ENCODE measurements around the gene CCDC9.
"Not testable (repeated sequence)": the region's sequence is repeated elsewhere in the genome, so short reads cannot be mapped to it uniquely, and the experiment has no call there.

The CCDC9 gene

DNA sequence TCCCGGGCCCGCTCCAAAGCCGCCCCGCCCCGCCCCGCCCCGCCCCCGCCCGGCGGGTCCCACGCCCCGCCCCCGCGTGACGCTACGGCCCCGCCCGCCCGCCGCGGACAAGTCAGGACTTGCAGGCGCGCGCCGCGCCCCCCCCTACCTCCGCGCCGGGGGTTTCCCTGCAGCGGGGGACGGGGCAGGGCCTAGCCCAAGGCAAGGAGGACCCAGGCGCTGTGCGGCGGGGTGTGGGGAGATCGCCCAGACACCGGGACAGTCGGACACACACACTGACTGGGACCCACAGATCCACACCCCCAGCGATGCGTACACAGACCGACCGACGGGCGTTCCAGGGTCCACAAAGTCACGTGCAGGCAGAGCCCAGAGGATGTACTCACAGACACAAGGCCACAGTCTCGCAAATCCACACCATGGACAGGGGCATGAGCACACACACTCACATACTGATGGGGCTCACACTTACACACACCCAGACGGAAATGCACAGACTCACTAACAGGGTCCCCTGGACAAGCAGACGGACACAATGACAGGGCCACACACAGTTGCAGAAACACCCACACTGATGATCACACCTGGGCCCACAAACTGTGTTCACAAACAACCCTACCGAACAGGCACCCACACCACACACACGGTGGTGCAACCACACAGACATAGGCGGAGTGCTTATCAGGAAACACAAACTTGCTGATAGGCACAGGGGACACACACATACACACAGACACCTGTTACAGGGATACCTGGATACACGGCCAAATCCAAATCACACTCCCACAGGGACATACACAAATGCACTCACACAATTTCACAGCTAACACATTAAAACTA is 24.9 kb upstream of the CCDC9 start:
- FAIRE-seq, result peak; percentile 52
- DNase-seq (ENCODE audit: extremely low spot score, insufficient read length, low read depth), result no peak

DNA sequence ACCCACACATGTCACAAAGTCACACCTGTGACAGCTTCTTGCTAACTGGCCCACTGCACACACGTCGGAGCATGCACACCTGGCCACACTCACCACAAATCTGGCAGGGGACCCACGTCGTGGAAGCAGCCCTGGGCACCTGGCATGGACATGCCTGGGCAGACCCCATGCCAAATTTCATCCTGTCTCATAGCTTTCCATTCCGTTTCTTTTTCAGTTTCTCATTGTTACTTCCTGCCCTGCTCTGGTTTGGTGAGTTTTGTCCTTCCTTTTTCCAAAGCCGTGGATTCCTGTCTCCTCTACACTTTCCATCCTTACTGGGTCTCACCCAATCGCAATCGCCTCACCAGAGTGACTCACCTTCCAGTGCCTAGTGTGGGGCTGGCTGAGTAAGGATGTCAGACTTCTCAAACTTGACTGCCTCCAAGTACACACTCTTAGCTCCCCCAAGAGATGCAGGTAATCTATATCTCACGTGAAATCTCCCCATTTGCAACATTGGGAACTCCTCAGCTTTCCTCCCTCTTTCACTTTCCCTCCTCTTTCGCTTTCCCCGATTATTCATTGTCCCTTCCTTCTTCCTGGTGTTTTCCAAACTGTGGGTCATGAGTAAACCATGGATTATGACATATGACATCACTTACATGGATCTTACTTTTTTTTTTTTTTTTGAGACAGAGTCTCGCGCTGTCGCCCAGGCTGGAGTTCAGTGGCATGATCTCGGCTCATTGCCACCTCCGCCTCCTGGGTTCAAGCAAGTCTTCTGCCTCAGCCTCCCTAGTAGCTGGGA is 23.7 kb upstream of the CCDC9 start:
- DNase-seq (ENCODE audit: extremely low spot score, insufficient read length, low read depth) (no peak), FAIRE-seq (peak; percentile 35)

DNA sequence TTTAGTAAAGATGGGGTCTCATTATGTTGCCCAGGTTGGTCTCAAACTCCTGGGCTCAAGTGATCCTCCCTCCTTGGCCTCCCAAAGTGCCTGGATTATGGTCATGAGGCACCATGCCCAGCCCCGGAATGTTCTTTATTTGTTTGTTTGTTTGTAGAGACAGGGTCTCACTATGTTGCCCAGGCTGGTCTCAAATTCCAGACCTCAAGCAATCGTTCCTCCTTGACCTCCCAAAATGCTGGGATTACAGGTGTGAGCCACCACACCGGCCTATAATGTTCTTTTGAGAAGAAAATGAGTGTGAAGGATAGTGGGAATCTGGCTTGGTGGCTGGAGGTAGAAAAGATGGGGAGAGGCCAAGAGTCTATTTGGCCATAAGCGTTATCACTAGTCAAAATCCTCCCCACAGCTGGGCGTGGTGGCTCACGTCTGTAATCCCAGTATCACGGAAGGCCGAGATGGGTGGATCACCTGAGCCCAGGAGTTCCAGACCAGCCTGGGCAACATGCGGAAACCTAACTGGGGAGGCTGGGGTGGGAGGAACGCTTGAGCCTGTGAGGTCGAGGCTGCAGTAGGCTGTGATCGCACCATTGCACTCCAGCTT is 20.2 kb upstream of the CCDC9 start:
- no peak for FAIRE-seq

DNA sequence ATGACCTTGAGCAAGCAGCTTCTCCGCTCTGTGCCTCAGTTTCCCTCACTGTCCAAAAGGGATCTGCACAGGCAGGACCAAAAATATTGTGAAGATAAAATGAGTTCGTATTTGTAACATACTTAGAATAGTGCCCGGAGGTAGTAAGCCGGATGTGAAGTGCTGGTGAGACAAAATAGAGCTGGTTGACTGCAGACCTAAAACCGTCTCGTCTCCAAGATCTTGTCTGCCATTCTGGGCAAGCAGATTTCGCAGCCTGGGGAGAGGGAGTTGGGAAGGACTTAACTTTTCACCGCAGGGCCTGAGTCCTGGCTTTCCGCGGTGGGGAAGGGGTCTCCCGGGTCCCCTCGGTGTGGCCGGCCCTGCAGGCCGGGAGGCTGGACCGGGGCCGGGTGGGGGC is 17.2 kb upstream of the CCDC9 start:
- no peak for DNase-seq (ENCODE audit: extremely low spot score, insufficient read length, low read depth)
- FAIRE-seq, result no peak

More for the DNA sequence above, 20.2 kb upstream of the CCDC9 start:
- no peak for DNase-seq (ENCODE audit: extremely low spot score, insufficient read length, low read depth)

DNA sequence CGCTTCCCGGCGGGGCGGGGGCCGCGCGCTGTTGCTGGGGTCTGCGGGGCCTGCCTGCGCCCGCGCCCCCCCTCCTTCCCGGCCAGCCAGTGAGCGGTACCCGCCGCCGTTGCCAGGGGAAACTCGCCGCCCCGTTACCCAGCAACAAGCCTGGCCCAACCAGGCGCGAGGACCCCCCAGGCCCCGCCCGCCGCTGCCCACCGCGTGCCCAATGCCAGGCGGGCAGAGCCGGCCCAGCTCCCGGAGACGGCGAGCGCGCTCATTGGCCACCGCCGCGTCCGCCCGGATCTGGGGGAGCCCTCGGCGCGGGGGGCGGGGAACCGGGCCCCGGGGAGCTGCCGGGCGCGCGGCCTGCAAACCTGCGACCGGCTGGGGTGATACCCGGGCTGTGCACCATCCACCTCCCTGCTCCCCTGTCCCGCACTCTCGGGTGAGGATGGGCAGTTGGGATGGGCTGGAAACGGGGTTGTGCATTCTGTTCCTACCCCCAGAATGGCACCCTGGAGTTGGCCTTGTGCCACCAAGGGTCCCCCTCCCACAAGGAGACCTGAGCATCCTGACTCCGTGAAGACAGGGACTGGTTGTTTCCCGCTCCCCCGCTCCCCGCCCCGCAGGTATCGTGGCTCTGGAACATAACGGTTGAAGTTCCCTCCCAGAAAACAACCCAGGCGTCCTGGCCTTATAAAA is 16.6 kb upstream of the CCDC9 start:
- FAIRE-seq, result no peak
- no peak for DNase-seq (ENCODE audit: extremely low spot score, insufficient read length, low read depth)

DNA sequence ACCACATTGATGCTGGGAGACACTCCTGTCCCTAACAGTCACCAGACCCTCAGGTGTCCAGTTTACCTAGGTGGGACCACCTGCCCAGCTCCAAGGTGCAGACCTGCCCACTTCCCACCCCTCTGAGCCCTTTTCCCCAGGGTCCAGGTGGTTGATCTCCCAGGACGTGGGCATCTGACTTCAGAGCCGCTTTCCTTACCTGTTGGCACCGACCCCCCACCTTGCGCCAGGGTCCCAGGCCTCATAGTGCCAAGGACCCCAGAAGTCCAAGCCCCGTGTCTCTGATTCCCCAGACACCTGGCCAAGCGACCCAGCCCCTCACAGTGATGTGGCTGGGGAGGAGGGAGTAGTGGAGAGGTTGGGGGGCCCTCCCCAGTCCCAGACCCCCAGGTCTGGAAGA is 15.8 kb upstream of the CCDC9 start:
- FAIRE-seq, result no peak
- DNase-seq (ENCODE audit: extremely low spot score, insufficient read length, low read depth), result no peak

DNA sequence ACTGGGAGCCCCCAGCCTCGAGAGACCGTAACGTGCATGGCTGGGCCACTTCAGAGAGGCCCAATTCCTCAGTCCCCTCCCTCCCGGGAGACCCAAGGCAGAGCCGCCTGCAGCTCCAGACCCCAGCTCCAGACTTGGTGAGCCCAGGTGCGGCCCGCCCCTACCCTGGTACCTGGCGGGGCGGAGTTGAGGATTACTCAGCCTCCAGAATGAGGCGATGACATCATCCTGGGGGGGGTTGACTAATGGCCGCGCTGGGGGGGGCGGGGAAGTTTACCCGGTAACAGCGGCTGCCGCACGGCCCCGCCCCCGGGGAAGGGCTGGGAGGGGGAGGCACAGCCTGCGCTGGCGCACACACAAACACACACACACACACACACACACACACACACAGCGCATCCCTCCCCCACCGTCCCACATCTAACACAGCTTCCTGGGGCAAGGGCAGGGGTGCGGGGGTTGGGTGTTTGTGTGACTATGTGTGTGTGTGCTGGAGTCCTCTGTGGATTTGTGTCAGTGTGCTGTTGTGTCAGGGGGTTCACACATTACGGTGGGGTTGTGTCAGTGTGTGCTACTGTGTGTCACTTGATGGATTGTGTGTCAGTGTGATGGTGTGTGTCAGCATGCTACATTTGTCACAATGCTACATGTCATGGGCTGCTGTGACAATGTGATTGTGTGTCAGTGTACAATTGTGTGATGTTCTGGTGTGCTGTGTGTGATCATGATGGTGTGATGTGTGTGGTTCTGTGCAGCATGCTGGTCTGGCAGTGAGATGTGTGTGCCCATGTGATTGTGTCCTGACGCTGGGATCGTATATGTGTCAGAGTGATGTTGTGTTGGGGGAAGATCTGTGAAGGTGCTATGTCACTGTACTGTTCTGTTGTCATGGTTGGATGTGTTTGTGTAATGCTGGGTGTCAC is 15.1 kb upstream of the CCDC9 start:
- FAIRE-seq, result no peak
- DNase-seq (ENCODE audit: extremely low spot score, insufficient read length, low read depth), result no peak

DNA sequence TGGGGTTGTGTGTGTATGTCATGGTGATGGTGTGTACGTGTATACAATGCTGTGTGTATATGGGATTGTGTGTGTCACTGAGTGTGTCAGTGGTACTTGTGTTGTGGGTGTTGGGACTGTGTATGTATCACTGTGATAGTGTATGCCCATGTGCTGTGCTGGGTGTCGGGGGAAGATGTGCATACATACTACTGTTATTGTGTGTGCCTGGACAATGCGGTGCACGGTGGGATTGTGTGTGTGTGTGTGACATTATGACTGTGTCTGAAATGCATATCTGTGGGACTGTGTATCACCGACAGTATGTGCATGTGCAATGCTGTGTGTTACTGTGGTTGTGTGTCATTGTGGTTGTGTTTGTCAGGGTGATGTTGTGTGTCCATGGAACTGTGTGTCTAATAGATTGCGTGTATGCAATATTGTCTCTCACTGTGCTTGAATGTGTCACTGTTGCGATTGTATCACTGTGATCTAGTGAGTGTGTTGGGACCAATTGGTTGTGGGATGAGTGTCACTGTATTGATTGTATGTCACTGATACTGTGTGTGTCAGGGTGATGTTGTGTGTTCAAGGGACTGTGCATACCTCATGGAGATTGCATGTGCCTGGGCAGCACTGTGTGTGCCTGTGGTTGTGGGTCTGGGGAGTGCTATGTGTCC is 14.3 kb upstream of the CCDC9 start:
- DNase-seq (ENCODE audit: extremely low spot score, insufficient read length, low read depth), result no peak
- no peak for FAIRE-seq

DNA sequence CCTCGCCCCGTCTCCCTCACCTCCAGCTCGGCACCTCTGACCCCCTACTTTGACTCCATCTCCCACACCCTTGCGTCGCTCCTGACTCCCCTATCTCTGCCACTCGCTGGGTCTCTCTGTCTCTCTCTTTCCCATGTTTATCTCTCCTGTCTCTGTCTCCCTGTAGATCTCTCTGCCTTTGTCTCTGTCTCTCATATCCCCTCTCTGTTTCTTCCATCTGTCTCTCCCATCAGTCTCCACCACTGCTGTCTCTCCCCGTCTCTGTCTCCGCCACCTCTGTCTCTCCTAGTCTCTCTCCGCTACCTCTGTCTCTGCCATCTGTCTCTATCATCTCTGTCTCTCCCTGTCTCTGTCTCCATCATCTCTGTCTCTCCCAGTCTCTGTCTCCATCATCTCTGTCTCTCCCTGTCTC is 13.0 kb upstream of the CCDC9 start:
- DNase-seq (ENCODE audit: extremely low spot score, insufficient read length, low read depth) (no peak), FAIRE-seq (no peak)

DNA sequence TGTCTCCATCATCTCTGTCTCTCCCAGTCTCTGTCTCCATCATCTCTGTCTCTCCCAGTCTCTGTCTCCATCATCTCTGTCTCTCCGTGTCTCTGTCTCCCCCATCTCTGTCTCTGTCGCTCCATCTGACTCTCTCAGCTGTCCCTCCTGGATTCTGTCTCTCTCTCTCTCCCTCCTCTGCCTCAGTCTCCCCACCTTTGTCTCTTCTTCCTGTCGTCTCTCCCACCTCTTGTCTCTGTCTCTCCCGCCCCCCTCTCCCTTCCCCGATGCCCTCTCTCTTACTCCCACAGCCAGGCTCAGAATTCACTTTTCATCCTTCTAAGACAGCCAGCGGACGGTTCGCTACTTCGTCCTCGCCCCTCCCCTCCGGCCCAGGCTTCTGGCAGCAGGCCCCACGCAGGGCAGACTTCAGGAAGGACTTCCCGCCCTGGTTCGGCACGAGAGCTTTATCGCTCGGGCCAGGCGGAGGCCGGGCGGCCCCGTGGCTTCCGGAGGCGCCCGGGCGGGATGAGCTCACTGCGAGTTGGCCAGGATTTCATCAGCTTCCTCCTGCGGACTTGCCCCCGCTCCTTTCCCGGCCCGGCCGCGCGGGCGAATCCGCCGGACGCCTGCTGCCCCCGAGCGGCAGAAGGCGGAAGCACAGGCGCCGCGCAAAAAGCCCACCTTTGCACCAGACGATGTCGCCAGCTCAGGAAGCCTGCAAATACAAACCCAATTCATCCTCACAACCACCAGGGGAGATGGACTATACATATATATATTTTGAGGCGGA is 12.4 kb upstream of the CCDC9 start:
- DNase-seq (ENCODE audit: extremely low spot score, insufficient read length, low read depth), result no peak
- FAIRE-seq, result peak; percentile 70

DNA sequence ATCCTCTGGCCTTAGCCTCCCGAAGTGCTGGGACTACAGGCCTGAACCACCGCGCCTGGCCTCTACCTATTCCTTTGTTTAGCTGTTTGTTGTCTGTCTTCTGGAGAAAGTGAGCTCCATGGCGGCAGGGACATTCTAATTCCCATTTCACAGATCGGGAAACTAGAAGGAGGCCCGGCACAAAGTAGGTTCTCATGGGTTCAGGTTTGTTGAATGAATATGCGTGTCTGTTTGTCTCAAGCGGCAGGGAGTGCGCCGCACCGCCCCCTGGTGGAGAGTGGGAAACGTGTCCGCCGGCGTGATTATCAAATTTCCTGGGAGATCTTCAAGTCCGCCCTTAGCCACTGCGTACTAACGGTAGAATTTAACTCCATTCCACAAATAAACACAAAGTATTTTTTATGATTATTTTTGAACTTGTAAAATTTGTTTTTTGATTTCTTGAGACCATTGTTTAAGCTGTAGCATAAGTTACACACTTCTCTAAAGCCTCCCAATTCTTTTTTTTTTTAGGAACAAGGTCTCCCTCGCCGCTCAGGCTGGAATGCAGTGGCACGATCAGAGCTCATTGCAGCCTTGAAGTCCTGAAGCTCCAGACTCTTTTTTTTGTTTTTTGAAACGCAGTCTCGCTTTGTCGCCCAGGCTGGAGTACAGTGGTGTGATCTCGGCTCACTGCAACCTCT is 8.9 kb upstream of the CCDC9 start:
- DNase-seq (ENCODE audit: extremely low spot score, insufficient read length, low read depth), result no peak
- no peak for FAIRE-seq

DNA sequence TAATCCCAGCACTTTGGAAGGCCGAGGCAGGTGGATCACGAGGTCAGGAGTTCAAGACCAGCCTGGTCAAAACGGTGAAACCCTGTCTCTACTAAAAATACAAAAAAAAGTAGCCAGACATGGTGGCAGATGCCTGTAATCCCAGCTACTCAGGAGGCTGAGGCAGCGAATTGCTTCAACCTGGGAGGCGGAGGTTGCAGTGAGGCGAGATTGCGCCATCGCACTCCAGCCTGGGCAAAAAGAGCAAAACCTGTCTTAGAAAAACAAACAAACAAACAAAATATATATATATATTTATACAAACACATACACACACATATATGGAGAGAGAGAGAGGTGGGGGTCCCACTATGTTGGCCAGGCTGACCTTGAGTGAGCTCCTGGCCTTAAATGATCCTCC is 3.3 kb upstream of the CCDC9 start:
- DNase-seq (ENCODE audit: extremely low spot score, insufficient read length, low read depth); FAIRE-seq: not testable (repeated sequence)

DNA sequence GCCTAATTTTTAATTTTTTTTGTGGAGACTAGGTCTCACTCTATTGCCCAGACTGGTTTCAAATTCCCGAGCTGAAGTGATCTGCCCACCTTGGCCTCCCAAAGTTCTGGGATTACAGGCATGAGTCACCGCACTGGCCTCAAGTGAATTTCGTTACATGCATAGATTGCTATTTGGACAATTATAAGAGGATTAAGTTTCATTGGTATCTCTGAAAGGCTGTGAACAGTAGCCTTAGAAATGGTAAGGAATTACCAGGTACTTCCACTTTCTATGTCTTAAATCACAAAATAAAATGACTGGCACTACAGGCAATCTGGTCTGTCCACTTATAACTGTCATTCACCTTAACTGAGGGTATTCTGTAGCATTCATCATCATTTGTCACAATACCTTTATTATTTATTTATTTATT is 2.9 kb upstream of the CCDC9 start:
- DNase-seq (ENCODE audit: extremely low spot score, insufficient read length, low read depth) (no peak), FAIRE-seq (no peak)

DNA sequence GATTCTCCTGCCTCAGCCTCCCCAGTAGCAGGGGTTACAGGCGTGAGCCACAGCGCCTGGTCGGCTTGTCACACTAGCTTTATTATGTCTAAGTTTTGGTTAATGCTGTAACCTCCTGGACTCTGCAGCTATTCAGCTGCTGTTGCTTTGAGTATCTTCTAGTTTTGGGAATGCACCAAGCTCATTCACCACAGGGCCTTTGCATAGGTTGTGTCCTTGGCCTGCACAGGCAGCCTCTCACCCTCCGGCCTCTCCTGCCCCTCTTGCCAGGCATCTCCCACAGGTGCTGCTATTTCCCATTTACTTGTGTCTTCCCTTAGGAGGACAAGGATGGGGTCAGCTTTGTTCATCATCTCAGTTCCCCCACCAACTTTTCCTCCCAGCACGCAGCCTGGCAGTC is 2.4 kb upstream of the CCDC9 start:
- FAIRE-seq, result no peak
- no peak for DNase-seq (ENCODE audit: extremely low spot score, insufficient read length, low read depth)

DNA sequence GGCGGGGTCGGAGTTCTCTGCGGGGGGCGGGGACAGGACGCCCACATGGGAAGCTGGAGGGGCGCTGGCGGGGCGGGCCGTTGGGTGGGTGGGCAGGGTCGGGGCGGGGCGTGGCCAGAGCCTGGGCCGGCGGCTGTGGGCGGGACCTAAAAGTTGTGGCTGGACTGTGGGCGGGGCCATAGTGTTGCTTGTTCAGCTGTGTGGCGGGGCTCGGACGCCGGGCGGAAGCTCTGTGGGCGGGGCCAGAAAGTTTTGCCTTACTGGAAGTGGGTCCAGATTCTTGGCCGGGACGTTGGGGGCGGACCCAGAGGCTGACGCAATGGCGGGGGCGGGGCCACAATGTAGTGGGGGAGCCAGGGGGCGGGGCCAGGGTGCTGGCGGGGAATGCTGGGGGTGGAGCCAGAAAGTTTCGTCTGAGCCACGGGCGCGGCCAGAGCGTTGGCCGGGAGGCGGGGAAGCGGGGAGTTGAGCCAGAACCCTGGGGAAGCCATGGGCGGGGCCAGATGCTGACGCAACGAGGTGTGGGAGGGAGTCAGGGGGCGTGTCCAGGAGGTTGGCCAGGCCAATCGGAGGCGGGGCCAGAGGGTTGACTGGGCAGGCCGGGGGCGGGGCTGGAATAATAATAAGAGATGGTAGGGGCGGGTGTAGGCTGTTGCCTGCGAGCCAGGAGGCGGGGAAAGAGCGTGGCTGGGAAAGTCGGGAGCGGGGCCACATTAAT is 527 bp downstream of the CCDC9 start:
- DNase-seq (ENCODE audit: extremely low spot score, insufficient read length, low read depth) (peak; percentile 94), FAIRE-seq (peak; percentile 100)

DNA sequence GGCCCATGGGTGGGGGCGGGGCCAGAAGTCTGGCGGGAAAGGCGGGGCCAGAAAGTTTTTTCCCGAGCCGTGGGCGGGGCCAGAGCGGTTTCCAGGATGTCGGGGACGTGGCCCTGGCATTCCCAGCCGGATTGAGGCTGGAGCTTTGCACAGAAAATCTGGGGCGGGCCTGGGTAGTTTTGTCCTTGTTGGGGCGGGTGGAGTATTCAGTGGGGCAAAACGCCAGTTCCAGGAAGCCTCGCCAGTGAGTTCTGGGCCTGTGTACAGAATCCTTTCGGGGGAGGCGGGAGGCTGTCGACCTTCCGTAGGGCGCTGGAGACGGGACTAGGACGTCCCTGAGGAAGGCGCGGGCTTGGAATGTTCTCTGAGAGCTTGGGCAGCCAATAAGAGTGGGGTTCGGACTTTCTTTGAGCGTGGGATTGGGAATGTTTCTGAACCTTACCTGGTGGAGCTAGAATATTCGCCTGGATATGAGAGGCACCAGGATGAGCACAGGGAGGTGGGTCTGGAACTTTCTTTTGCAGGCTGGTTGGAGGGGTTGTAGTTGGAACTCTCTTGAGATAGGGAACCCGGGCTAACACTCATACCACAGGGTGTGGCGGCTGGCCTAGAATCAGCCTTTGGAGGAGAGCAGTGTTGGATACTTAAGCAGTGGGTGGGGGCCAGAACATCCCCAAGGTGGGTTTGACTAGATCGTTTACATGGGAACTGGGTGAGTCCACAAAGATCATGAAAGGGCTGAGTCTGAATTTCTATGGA is 1.3 kb downstream of the CCDC9 start:
- FAIRE-seq (no peak), DNase-seq (ENCODE audit: extremely low spot score, insufficient read length, low read depth) (no peak)

Measured in GM18507 (cell line).